OCI-LY3 (cell line): ENCODE results near the gene SCYGR7.
"Not testable (repeated sequence)": the region's sequence is repeated elsewhere in the genome, so short reads cannot be mapped to it uniquely, and the experiment has no call there.

Experiments
- H2AFZ ChIP-seq: fragments of 200-600, 300-600 bp; shearing (Covaris generic); 2 replicates; pipeline ENCODE4 v1.6.0; 2014; ENCODE audit warnings: antibody characterized with exemption, low read depth, low read length
- H3K27ac ChIP-seq: fragments of 200-600, 300-600 bp; sonication (generic); 2 replicates; pipeline ENCODE4 v1.5.1; 2014; ENCODE audit warnings: mild to moderate bottlenecking, low read length, moderate library complexity, mixed read lengths
- H3K27me3 ChIP-seq: fragments of 200-600, 300-600 bp; sonication (generic); 2 replicates; pipeline ENCODE4 v1.6.1; 2014; ENCODE audit warnings: low read depth, low read length, mixed read lengths
- H3K36me3 ChIP-seq: fragments of 200-600, 300-600 bp; sonication (generic); replicated peaks from 2 replicates; pipeline ENCODE3; 2014; ENCODE audit warnings: low read depth, low read length, mixed read lengths
- H3K4me1 ChIP-seq: fragments of 300-600, 200-600 bp; sonication (generic); 2 replicates; pipeline ENCODE4 v1.6.1; 2014; ENCODE audit warnings: low read length, mixed read lengths
- H3K4me2 ChIP-seq: fragments of 200-600, 300-600 bp; sonication (generic); 2 replicates; pipeline ENCODE4 v1.6.1; 2014; ENCODE audit warnings: low read length, mixed read lengths
- H3K4me3 ChIP-seq: fragments of 300-600, 200-600 bp; sonication (generic); 2 replicates; pipeline ENCODE4 v1.5.1; 2014; ENCODE audit warnings: antibody characterized with exemption, mild to moderate bottlenecking, low read length, moderate library complexity
- H3K79me2 ChIP-seq: fragments of 300-600, 200-600 bp; shearing (Covaris generic); 2 replicates; pipeline ENCODE4 v1.6.1; 2014; ENCODE audit warnings: mild to moderate bottlenecking, low read length, mixed read lengths
- H3K9ac ChIP-seq: fragments of 300-600, 200-600 bp; shearing (Covaris generic); 2 replicates; pipeline ENCODE4 v1.6.0; 2014; ENCODE audit warnings: mild to moderate bottlenecking, low read length, moderate library complexity
- H3K9me3 ChIP-seq: fragments of 200-600, 300-600 bp; shearing (Covaris generic); 2 replicates; pipeline ENCODE4 v1.6.1; 2014; ENCODE audit warnings: low read length, mixed read lengths; ENCODE audit not compliant: insufficient read depth
- H4K20me1 ChIP-seq: fragments of 200-600, 300-600 bp; sonication (generic); 2 replicates; pipeline ENCODE4 v1.6.1; 2016; ENCODE audit warnings: low read length, mixed read lengths; ENCODE audit not compliant: insufficient read depth
- CTCF ChIP-seq: fragments of 200-600, 300-600 bp; sonication (generic); IDR thresholded peaks from 2 replicates; pipeline ENCODE4 v1.5.1; 2014; ENCODE audit warnings: antibody characterized with exemption, low read length, low read depth
- EZH2phosphoT487 ChIP-seq: fragments of 200-600 bp; shearing (Covaris generic); IDR thresholded peaks from 2 replicates; pipeline ENCODE4 v1.6.1; 2018; ENCODE audit warnings: antibody characterized with exemption, mixed run types, low read depth

The SCYGR7 gene

GRCh38 chr2:227739351-227739750, 11.2 kb downstream of the SCYGR7 start:
- Histone ChIP-seq H2AFZ (no peak overlapping the region), H3K9ac (no peak overlapping the region), H3K4me1 (no peaks in the 10 kb centered on the region), H3K9me3 (no peaks in the 10 kb centered on the region), H3K79me2 (no peaks in the 10 kb centered on the region), H3K36me3 (no peaks in the 10 kb centered on the region), H3K27ac (no peak overlapping the region), H4K20me1 (no peaks in the 10 kb centered on the region), H3K27me3 (no peaks in the 10 kb centered on the region), H3K4me3 (no peak overlapping the region), H3K4me2 (no peak overlapping the region)
- TF ChIP-seq CTCF (no peak), EZH2phosphoT487 (no peak)

DNA sequence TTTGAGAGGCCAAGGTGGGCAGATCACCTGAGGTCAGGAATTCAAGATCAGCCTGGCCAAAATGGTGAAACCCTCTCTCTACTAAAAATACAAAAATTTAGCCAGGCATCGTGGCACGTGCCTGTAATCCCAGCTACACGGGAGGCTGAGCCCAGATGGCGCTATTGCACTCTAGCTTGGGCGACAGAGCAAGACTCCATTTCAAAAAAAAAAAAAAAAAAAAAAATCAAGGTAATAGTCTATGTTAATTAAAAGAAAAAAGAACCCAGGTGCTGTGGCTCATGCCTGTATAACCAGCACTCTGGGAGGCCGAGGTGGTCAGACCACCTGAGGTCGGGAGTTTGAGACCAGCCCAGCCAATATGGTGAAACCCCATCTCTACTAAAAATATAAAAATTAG, 12.6 kb downstream of the SCYGR7 start:
- not testable (repeated sequence) for H3K4me2 ChIP-seq, H3K9ac ChIP-seq, H3K79me2 ChIP-seq, H3K27ac ChIP-seq, H3K36me3 ChIP-seq, H3K4me3 ChIP-seq, H2AFZ ChIP-seq, H3K27me3 ChIP-seq, H3K4me1 ChIP-seq, H3K9me3 ChIP-seq, H4K20me1 ChIP-seq

DNA sequence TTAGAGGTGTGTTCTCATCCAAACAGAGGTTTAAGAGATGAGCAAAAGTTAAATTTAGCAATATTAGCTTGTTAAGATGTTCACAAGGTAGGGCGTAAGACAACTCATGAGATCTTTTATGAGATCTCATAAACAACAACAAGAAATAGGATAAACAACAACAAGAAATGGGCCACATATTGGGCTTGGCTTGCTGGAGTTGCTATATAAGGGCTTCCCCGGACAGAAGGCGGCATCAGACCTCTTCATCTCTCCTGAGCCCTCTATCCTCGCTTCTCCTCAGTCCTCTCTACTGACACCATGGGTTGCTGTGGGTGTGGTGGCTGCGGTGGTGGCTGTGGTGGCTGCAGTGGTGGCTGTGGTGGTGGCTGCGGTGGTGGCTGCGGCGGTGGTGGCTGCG, 17.5 kb downstream of the SCYGR7 start, which contains the start of gene SCYGR8:
Gene SCYGR8 (plus strand): TSS at position 301 of the 400 bp plus-strand sequence. CDS start 0 bp downstream, at position 301.
- H2AFZ ChIP-seq: no peak within 1 kb of the TSS
- H3K4me1 ChIP-seq: no peaks in the 10 kb centered on the region
- TF ChIP-seq EZH2phosphoT487: no peak
- no peak for TF ChIP-seq CTCF
- no peaks in the 10 kb centered on the region for H3K79me2 ChIP-seq
- H3K4me2 ChIP-seq: no peak within 1 kb of the TSS
- H3K36me3 ChIP-seq: no peaks in the 10 kb centered on the region
- H3K9ac ChIP-seq: no peak within 1 kb of the TSS
- no peak within 1 kb of the TSS for H3K4me3 ChIP-seq
- H4K20me1 ChIP-seq: no peaks in the 10 kb centered on the region
- no peaks in the 10 kb centered on the region for H3K9me3 ChIP-seq
- H3K27ac ChIP-seq: no peak within 1 kb of the TSS
- no peaks in the 10 kb centered on the region for H3K27me3 ChIP-seq

DNA sequence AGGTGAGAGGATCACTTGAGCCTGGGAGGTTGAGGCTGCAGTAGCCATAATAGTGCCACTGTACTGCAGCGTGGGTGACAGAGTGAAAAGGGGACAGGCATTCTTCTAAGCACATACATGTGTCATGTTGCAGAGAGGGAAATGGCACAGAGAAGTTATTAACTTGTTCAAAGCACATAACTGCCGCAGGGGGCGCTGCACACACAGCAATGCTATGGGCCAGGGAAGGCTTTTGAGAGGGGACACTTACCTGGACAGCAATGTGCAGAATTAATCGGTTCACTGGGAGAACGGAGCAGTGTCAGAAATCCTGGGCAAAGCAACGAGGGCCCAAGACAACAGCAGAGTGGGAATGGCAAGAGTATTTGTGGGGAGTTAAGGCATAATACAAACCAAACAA, 19.9 kb downstream of the SCYGR7 start:
- no peak for TF ChIP-seq EZH2phosphoT487
- TF ChIP-seq CTCF: peak; percentile 31
- H3K9me3 ChIP-seq: no peaks in the 10 kb centered on the region
- no peaks in the 10 kb centered on the region for H3K79me2 ChIP-seq
- H3K27ac ChIP-seq: no peak overlapping the region
- no peaks in the 10 kb centered on the region for H4K20me1 ChIP-seq
- H3K4me1 ChIP-seq: no peaks in the 10 kb centered on the region
- H3K4me2 ChIP-seq: no peak overlapping the region
- H3K9ac ChIP-seq: no peak overlapping the region
- no peaks in the 10 kb centered on the region for H3K36me3 ChIP-seq
- H3K4me3 ChIP-seq: no peak overlapping the region
- no peak overlapping the region for H2AFZ ChIP-seq
- H3K27me3 ChIP-seq: no peaks in the 10 kb centered on the region

- not testable (repeated sequence) for H4K20me1 ChIP-seq, H3K27ac ChIP-seq, H3K36me3 ChIP-seq, H3K79me2 ChIP-seq, H3K4me1 ChIP-seq, H3K4me2 ChIP-seq, H3K9me3 ChIP-seq, H3K9ac ChIP-seq, H3K4me3 ChIP-seq, H3K27me3 ChIP-seq, H2AFZ ChIP-seq
These were observed 28.1 kb downstream of the SCYGR7 start for GRCh38 chr2:227756261-227756660.
